Measurements from ENCODE around the gene TMPRSS13. TPM values are rescaled to one million over a fixed set of nuclear protein-coding genes. Genes with fewer than 3 reads are reported as not detected.
"Not testable (repeated sequence)": the region's sequence is repeated elsewhere in the genome, so short reads cannot be mapped to it uniquely, and the experiment has no call there.

Gene TMPRSS13
- total RNA-seq, 1 donor from 2014 or later: 0.15 TPM

GRCh38 chr11:117865546-117865945 lies 63.7 kb downstream of the TMPRSS13 start:
- intact Hi-C loops (cut with micrococcal nuclease); ATAC-seq; DNase-seq: not testable (repeated sequence)

- ATAC-seq (no peak), DNase-seq (no peak)
- intact Hi-C loops (cut with micrococcal nuclease): no loop called here
Measured at GRCh38 chr11:117863383-117863782, 65.8 kb downstream of the TMPRSS13 start.

GRCh38 chr11:117862753-117863152 lies 66.4 kb downstream of the TMPRSS13 start:
- intact Hi-C loops (cut with micrococcal nuclease): no loop called here
- DNase-seq: no peak
- no peak for ATAC-seq

GRCh38 chr11:117862019-117862725 lies 67.0 kb downstream of the TMPRSS13 start:
- intact Hi-C loops (cut with micrococcal nuclease): no loop called here
- DNase-seq: peak; percentile 60
- peak; percentile 52 for ATAC-seq

- DNase-seq (peak; percentile 75), ATAC-seq (peak; percentile 79)
- intact Hi-C loops (cut with micrococcal nuclease): no loop called here
Measured at GRCh38 chr11:117861151-117862018, 67.8 kb downstream of the TMPRSS13 start.

- DNase-seq (no peak), ATAC-seq (no peak)
- intact Hi-C loops (cut with micrococcal nuclease): no loop called here
Measured at GRCh38 chr11:117860139-117860538, 69.1 kb downstream of the TMPRSS13 start.

GRCh38 chr11:117859488-117860112 lies 69.6 kb downstream of the TMPRSS13 start:
- no peak for ATAC-seq
- intact Hi-C loops (cut with micrococcal nuclease): no loop called here
- DNase-seq: no peak

- ATAC-seq: no peak
- intact Hi-C loops (cut with micrococcal nuclease): no loop called here
- DNase-seq: no peak
Measured at GRCh38 chr11:117859061-117859460, 70.1 kb downstream of the TMPRSS13 start.

- ATAC-seq: peak; percentile 9
- DNase-seq: no peak
- intact Hi-C loops (cut with micrococcal nuclease): no loop called here
Measured at GRCh38 chr11:117857734-117858414, 71.3 kb downstream of the TMPRSS13 start.

- intact Hi-C loops (cut with micrococcal nuclease): no loop called here
- DNase-seq (no peak), ATAC-seq (no peak)
Measured at GRCh38 chr11:117855912-117856651, 73.1 kb downstream of the TMPRSS13 start.

- no peak for ATAC-seq
- intact Hi-C loops (cut with micrococcal nuclease): no loop called here
- no peak for DNase-seq
Measured at GRCh38 chr11:117855186-117855845, 73.9 kb downstream of the TMPRSS13 start.

GRCh38 chr11:117852309-117852708 lies 76.9 kb downstream of the TMPRSS13 start:
- ATAC-seq (no peak), DNase-seq (no peak)
- intact Hi-C loops (cut with micrococcal nuclease): no loop called here

GRCh38 chr11:117851852-117852251 lies 77.3 kb downstream of the TMPRSS13 start:
- peak; percentile 70 for DNase-seq
- intact Hi-C loops (cut with micrococcal nuclease): no loop called here
- ATAC-seq: peak; percentile 75

GRCh38 chr11:117851106-117851505 lies 78.1 kb downstream of the TMPRSS13 start:
- no peak for DNase-seq
- intact Hi-C loops (cut with micrococcal nuclease): no loop called here
- peak; percentile 80 for ATAC-seq
